ENCODE measurements around the gene GPX4.
"Not testable (repeated sequence)": the region's sequence is repeated elsewhere in the genome, so short reads cannot be mapped to it uniquely, and the experiment has no call there.

GPX4 gene

GRCh38 chr19:1113986-1114483 lies 10.2 kb downstream of the GPX4 start:
- DNase-seq (ENCODE audit: low read depth in 2 of 2), result no peak

DNA sequence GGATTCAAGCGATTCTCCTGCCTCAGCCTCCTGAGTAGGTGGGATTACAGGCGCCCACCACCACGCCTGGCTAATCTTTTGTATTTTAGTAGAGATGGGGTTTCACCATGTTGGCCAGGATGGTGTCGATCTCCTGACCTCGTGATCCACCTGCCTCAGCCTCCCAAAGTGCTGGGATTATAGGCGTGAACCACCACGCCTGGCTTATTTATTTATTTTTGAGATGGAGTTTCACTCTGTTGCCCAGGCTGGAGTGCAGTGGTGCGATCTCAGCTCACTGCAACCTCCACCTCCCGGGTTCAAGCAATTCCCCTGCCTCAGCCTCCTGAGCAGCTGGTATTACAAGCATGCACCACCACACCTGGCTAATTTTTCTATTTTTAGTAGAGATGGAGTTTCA lies 10.9 kb downstream of the GPX4 start:
- not testable (repeated sequence) for DNase-seq (ENCODE audit: low read depth in 2 of 2)

- DNase-seq (ENCODE audit: low read depth in 2 of 2), result no peak
Observed at GRCh38 chr19:1115646-1116420, 12.0 kb downstream of the GPX4 start.

- DNase-seq (ENCODE audit: low read depth in 2 of 2), result no peak
Observed at GRCh38 chr19:1116726-1117581, 13.2 kb downstream of the GPX4 start.

- no peak for DNase-seq (ENCODE audit: low read depth in 2 of 2)
Observed at GRCh38 chr19:1117654-1118053, 13.9 kb downstream of the GPX4 start.

DNA sequence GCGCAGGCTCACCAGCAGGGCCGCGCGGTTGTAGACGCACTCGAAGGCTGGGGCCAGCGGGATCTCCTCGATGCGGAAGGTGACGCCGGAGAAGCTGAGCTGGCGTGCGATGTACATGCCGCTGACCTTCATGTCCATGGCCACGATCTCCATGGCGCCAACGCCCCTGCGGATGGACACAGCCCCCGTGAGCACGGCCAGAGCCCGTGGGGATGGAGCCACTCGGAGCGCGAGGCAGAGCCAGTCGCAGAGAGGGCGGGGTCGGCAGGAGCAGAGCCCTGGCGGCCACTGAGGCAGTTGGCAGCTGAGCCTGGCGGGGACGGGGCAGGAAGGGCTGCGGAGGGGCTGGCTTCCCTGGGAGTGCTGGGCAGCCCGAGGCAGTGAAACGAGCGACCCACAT lies 15.2 kb downstream of the GPX4 start:
- DNase-seq (ENCODE audit: low read depth in 2 of 2), result no peak

DNA sequence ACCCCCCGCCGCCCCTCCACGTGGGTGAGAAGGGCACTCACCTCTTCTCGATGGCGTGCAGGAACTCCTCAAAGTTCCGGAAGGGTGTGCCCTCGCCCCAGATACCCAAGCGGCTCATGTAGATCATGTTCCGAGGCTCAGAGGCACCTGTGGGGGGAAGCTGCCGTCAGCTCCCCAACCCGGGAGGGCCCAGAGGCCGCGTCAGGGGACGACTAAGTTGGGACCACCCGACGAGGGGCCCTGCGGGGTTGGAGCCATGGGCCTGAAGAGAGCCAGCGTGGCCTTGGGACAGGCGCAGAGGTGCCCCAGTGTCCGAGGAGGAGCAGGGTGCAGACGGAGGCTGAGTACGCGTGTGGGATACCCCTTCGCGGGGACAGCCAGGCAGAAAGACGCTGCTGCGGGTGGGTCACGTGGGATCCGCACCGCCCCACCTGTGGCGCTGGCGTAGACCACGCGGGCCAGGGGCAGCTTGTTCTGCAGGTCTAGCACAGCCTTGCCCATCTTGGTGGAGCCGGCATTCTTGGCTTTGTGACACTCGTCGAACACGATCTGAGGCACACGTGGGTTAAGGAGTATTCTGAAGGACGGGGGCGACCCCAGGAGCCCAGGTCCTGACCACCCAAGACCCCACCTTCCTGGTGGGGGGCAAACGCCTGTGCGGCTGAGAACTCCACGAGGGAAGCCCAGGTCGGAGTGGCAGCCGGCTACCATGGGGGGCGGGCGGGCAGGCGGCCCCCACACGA lies 15.9 kb downstream of the GPX4 start:
- no peak for DNase-seq (ENCODE audit: low read depth in 2 of 2)

DNA sequence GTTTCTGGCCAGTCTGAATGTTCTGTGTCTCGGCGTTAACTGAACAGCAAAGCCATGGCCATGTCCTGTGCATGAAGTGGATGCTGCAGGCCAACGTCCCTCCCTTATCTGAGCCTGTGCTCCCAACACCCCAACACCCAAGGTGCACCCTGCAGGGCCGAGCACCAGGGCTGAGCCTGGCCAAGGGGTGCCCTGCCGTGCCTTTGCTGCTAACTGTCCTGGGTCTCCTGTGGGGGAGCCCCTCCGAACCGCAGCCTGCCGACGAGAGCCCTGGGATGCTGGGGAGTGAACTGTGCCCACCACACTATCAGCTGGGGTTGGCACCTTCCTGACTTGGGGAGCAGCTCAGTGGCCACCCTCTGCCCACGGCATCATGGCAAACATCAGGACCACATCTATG lies 17.6 kb downstream of the GPX4 start:
- DNase-seq (ENCODE audit: low read depth in 2 of 2), result no peak

- DNase-seq (ENCODE audit: low read depth in 2 of 2), result no peak
Observed at GRCh38 chr19:1122021-1122971, 18.5 kb downstream of the GPX4 start.

DNA sequence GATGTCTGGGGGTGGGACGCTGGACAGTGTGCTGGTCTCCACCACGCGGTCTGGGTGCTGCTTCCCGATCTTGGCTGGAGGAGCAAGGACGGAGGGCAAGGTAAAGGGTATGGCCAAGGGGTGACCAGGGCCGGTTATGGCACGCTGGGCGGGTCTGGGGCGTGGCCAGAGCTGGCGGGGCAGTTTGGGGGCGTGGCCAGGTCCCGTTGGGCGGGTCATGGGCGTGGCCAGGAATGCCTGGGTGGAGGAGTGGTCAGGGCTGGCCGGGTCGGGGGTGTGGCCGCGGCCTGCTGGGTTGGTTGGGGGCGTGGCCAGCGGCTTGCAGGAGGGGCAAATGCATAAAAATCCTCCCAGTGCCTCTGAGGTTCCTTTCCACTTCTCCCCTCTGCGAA lies 19.2 kb downstream of the GPX4 start:
- peak in 1 of 2 donors; percentile 57 for DNase-seq (ENCODE audit: low read depth in 2 of 2)

- no peak for DNase-seq (ENCODE audit: low read depth in 2 of 2)
Observed at GRCh38 chr19:1123381-1123780, 19.6 kb downstream of the GPX4 start.

DNA sequence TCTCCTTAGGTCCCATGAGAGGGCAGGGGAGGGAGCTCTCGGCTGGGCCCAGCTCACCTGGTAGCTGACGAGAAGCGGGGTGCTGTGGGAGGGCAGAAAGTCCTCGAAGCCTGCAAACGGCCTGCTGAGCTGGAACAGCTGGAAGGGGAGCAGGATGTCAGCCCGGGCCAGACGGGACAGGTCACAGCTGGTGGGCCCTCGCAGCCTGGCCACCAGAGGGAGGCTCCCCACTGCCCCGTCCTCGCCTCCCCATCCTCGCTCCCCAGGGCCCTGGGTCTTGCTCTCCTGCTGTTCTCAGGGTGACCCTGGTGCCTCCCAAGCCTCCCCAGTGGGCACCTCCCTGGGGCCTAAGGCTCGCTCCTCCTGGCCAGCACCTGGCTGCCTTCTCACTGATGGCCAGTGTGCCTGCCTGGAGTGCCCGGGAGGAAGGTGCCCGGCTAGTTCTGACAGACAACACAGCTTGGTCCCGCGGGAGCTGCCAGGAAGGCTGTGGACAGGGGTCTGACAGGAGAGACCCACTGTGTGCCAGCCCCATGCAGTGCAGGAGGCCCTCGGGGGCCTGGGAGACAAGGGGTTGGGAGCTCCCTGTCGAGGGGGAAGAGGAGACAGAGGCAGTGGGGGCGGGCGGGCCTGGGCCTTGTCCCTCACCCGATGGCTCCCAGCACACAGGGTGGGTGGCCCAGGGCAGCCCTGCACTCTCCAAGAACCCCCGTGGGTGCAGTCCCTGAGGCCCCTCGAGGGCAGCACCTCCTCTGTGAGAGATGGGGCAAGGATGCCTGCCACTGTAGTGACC lies 20.3 kb downstream of the GPX4 start:
- DNase-seq (ENCODE audit: low read depth in 2 of 2), result no peak

- DNase-seq (ENCODE audit: low read depth in 2 of 2), result no peak
Observed at GRCh38 chr19:1125601-1126467, 22.0 kb downstream of the GPX4 start.

- DNase-seq (ENCODE audit: low read depth in 2 of 2), result no peak
Observed at GRCh38 chr19:1126984-1127760, 23.4 kb downstream of the GPX4 start.

GRCh38 chr19:1128106-1128505 lies 24.3 kb downstream of the GPX4 start:
- no peak for DNase-seq (ENCODE audit: low read depth in 2 of 2)

GRCh38 chr19:1129084-1129483 lies 25.3 kb downstream of the GPX4 start:
- DNase-seq (ENCODE audit: low read depth in 2 of 2), result not testable (repeated sequence)

DNA sequence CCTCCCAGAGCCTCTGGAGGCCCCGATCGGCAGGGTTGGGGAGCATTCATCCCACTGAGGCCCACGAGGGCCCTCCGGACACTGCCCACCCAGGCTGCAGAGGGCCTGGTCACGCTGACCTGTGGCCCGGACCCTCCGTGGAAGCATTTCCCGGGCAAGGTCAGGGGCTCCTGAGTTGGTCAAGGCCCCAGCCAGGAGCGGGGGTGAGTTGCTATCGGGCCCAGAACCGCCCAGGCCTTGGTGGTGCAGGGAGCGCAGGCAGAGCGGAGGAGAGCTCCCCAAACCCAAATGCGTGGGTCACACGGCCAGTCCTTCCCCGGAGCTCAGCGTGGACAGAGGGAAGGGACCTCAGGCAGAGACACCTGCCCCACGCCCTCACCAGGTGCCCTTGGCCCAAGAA lies 25.7 kb downstream of the GPX4 start:
- DNase-seq (ENCODE audit: low read depth in 2 of 2), result no peak
